GM21737 (cell line): Measurements from ENCODE around the gene ZNF765.
"Not testable (repeated sequence)": the region's sequence is repeated elsewhere in the genome, so short reads cannot be mapped to it uniquely, and the experiment has no call there.

ENCODE experiments used
- ATAC-seq: cut with Tn5 transposase; IDR thresholded peaks from one replicate; pipeline ENCODE4 v1.9.1; 2021; ENCODE audit warnings: mild to moderate bottlenecking, moderate library complexity; ENCODE audit not compliant: unreplicated experiment

ZNF765 gene

GRCh38 chr19:53420520-53421315, 25.8 kb downstream of the ZNF765 start:
- not testable (repeated sequence) for ATAC-seq

- no peak for ATAC-seq
These were observed 27.6 kb downstream of the ZNF765 start for GRCh38 chr19:53422551-53422950.

GRCh38 chr19:53423074-53423473, 28.1 kb downstream of the ZNF765 start:
- ATAC-seq = not testable (repeated sequence)

GRCh38 chr19:53423680-53424079, 28.7 kb downstream of the ZNF765 start:
- not testable (repeated sequence) for ATAC-seq

- ATAC-seq = no peak
These were observed 30.1 kb downstream of the ZNF765 start for GRCh38 chr19:53424968-53425597.

- ATAC-seq = peak; percentile 93
These were observed 36.6 kb downstream of the ZNF765 start, which contains the start of gene ZNF761 for GRCh38 chr19:53431399-53432087. Gene ZNF761 (plus strand): TSS chr19:53431984. CDS start chr19:53447269, 15,285 bp downstream.

- peak; percentile 27 for ATAC-seq
These were observed 37.2 kb downstream of the ZNF765 start for GRCh38 chr19:53432088-53432661.

GRCh38 chr19:53443809-53444208, 48.9 kb downstream of the ZNF765 start:
- not testable (repeated sequence) for ATAC-seq

GRCh38 chr19:53447196-53447595, 52.2 kb downstream of the ZNF765 start:
- ATAC-seq = not testable (repeated sequence)

GRCh38 chr19:53455828-53456227, 60.9 kb downstream of the ZNF765 start:
- no peak for ATAC-seq

- ATAC-seq = not testable (repeated sequence)
These were observed 65.3 kb downstream of the ZNF765 start for GRCh38 chr19:53460131-53460721.

GRCh38 chr19:53461866-53462265, 66.9 kb downstream of the ZNF765 start:
- no peak for ATAC-seq

- ATAC-seq = no peak
These were observed 67.9 kb downstream of the ZNF765 start for GRCh38 chr19:53462861-53463260.

- no peak for ATAC-seq
These were observed 68.3 kb downstream of the ZNF765 start for GRCh38 chr19:53463263-53463662.

GRCh38 chr19:53466726-53467484, 72.0 kb downstream of the ZNF765 start:
- ATAC-seq = peak; percentile 10

GRCh38 chr19:53467485-53468262, 72.7 kb downstream of the ZNF765 start, which contains the start of gene ZNF813:
Gene ZNF813 (plus strand): TSS chr19:53467733. CDS start chr19:53483823, 16,090 bp downstream.
- ATAC-seq = peak; percentile 89

- not testable (repeated sequence) for ATAC-seq
These were observed 73.7 kb downstream of the ZNF765 start for GRCh38 chr19:53468628-53469027.

GRCh38 chr19:53471916-53472315, 77.0 kb downstream of the ZNF765 start:
- no peak for ATAC-seq

GRCh38 chr19:53474832-53475231, 79.9 kb downstream of the ZNF765 start:
- not testable (repeated sequence) for ATAC-seq
